Fibroblast of the aortic adventitia (primary cell): ENCODE data around the gene RNF44. TPM values are rescaled to one million over a fixed set of nuclear protein-coding genes. Genes with fewer than 3 reads are reported as not detected.

Source experiments
- DNase-seq: peaks from one replicate; pipeline ENCODE4 v3.0.0-alpha.2; 2010; ENCODE audit warnings: low read depth
- H3K4me3 ChIP-seq: 2 replicates; pipeline ENCODE4 v1.5.1; 2011; ENCODE audit warnings: low read depth, mild to moderate bottlenecking, control low read depth, low read length, moderate library complexity
- total RNA-seq: library from RNA; depleted of rRNA; stranded (reverse); fragments of >200 nt; gene quantifications from 2 replicates; pipeline ENCODE4 v1.2.3, GENCODE V29; 2012; ENCODE audit warnings: low replicate concordance
- TF ChIP-seq, protein P1 (sequence below): IDR thresholded peaks from 2 replicates; pipeline ENCODE4 v1.5.1; 2011; ENCODE audit warnings: mild to moderate bottlenecking, low read length, control low read depth, inconsistent platforms; ENCODE audit not compliant: insufficient read depth

RNF44 gene
- total RNA-seq, 1 donor = 4.8 TPM

DNA sequence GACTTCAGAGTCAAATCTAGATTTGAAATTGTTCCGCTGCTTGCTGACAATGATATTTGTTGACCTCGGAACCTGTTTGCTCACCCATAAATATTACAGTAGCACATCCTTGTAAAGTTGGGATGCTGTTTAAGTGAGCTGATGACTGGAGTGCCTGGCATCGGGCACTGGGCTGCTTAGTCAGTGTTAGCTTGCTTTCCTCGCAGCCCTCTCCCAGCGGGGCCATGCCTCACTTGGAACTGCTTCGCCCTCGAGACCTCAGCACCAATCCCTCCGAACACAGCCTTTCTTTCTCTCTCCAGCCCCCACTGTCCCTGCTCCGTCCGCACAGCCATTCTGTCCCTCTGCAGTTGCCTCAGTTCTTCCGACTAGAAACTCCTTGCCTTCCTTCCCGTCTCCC lies 23.4 kb downstream of the RNF44 start:
- no peak for DNase-seq
- TF ChIP-seq, protein P1, sequence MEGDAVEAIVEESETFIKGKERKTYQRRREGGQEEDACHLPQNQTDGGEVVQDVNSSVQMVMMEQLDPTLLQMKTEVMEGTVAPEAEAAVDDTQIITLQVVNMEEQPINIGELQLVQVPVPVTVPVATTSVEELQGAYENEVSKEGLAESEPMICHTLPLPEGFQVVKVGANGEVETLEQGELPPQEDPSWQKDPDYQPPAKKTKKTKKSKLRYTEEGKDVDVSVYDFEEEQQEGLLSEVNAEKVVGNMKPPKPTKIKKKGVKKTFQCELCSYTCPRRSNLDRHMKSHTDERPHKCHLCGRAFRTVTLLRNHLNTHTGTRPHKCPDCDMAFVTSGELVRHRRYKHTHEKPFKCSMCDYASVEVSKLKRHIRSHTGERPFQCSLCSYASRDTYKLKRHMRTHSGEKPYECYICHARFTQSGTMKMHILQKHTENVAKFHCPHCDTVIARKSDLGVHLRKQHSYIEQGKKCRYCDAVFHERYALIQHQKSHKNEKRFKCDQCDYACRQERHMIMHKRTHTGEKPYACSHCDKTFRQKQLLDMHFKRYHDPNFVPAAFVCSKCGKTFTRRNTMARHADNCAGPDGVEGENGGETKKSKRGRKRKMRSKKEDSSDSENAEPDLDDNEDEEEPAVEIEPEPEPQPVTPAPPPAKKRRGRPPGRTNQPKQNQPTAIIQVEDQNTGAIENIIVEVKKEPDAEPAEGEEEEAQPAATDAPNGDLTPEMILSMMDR = no peak

DNA sequence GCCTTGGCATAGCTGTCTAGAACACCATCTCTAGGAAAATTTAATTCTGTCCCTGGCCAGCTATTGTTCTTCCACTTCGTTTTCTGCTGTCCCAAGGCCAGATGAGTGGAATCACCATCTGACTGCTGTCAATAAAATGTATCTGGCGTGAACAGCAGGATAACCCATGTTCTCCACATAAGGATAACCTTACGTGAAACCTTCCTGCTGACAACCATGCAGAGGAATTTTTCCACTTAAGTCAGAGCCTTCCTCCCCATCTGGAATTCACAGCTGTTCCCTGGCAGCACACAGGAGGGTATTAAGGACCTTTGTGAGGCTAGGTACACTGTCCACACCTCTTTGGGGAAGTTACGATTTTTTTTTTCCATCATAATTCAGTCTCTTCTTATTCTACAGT lies 28.6 kb downstream of the RNF44 start:
- no peak overlapping the region for H3K4me3 ChIP-seq
- DNase-seq = no peak
- TF ChIP-seq, protein P1 = no peak

More for the DNA sequence above, 23.4 kb downstream of the RNF44 start:
- H3K4me3 ChIP-seq = no peak overlapping the region

DNA sequence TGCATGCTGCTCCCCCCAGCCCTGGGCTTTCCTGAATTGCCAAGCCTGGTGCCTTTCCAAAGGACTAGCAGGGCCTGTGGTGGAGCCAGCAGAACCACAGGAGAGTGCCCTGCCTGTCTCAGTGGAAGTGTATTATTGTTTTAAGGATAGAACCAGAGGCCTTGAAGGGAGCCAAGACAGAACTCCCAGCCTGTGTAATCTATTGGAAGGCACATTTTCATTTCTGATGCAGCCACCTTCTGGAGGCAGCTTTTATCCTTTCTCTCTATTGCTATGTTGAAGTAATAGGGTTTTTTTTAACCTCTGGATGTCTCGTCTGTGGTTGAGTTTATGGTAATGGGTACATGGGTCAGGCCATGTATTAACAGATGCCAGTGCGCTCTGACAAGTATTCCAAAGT lies 29.3 kb downstream of the RNF44 start:
- TF ChIP-seq, protein P1 = no peak
- H3K4me3 ChIP-seq = no peak overlapping the region
- DNase-seq = no peak

DNA sequence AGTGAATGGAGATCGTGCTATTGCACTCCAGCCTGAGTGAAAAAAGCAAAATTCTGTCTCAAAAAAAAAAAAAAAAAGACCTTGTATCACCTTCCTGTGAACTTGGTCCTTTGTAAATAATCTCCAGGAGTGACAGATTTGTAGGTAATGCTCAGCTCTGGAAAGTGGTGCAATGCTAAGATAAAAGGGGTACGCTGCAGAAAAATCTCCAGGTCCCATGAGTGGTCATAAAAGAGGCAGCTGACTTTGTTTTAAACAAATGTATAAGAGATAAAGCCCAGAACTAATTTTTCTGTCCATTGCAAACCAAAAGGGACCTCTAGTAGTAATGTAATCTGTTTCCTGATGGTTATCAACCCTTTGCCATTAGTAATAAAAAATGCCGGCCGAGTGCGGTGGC lies 33.7 kb downstream of the RNF44 start:
- no peak for DNase-seq
- no peak overlapping the region for H3K4me3 ChIP-seq
- TF ChIP-seq, protein P1 = no peak

DNA sequence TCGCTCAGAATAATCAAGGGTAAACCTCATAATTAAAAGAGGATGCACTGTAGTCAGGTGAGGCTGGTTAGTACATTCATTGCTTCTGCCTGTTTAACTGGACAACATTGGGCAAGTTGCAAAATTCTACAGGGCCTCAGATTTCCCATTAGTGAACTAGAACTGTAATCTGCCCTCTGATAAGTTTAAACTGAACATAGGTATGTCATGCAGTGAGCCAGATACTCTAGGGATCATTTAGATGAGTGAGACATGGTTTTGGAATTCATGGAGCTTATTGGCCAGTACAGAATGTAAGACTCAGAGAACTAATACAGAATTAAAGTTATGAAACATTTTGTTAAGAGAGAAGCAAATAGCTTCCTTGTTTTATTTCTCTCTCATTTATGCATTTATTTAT lies 35.9 kb downstream of the RNF44 start:
- H3K4me3 ChIP-seq = no peak overlapping the region
- TF ChIP-seq, protein P1 = no peak
- DNase-seq = peak; percentile 91

DNA sequence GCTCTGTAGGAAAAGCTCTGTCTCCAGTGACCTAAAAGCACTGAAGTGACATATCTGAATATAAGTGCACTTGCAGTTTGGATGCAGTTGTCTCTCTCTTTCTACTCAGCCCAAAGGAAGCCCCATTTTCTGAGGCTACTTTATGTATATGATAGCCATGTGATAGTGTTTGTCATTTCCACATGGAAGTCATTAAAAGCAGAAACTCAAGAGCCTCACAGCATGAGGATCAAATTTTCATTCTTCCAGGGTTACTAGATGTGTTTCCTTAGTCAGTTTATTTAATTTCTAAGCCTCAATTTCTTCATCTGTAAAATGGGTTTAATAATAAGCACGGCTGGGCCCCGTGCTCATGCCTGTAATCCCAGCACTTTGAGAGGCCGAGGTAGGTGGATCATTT lies 36.7 kb downstream of the RNF44 start:
- no peak for DNase-seq
- H3K4me3 ChIP-seq = no peak overlapping the region
- TF ChIP-seq, protein P1 = no peak

DNA sequence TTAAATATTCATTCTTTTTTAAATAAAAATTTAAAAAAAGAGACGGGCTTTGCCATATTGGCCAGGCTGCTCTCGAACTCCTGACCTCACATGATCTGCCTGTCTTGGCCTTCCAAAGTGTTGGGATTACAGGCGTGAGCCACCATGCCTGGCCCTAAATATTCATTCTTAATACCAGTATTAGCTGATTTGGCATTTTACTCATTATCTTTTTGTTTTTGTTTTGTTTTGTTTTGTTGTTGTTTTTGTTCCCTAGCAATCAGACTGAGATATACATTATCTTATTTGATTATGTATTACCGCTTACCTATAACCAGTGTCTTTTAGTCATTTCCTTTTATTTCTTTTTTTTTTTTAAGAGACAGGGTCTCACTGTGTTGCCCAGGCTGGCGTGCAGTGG lies 37.9 kb downstream of the RNF44 start:
- TF ChIP-seq, protein P1 = no peak
- DNase-seq = no peak
- no peak overlapping the region for H3K4me3 ChIP-seq
